Stimulated activated CD8-positive, alpha-beta memory T cell treated with anti-CD3 and anti-CD28 coated beads, Interleukin-15, amount 100 ng/mL, for 24 hours (primary cell): ENCODE data around the gene CENPVL2.
"Not testable (repeated sequence)": the region's sequence is repeated elsewhere in the genome, so short reads cannot be mapped to it uniquely, and the experiment has no call there.

Experiments
- DNase-seq: peaks from one replicate; pipeline ENCODE4 v3.0.0-alpha.2; 2020; ENCODE audit warnings: low read depth

CENPVL2 gene

GRCh38 chrX:51682720-51683062, at the start of gene CENPVL2:
Gene CENPVL2 (minus strand): TSS chrX:51682831. CDS start chrX:51682831, 0 bp downstream.
- DNase-seq: not testable (repeated sequence)

GRCh38 chrX:51728202-51728601, 45.6 kb upstream of the CENPVL2 start:
- no peak for DNase-seq

- not testable (repeated sequence) for DNase-seq
These were observed 30.5 kb upstream of the CENPVL2 start for GRCh38 chrX:51712943-51713647.

GRCh38 chrX:51710277-51711164, 27.9 kb upstream of the CENPVL2 start, which contains the start of gene CENPVL1:
Gene CENPVL1 (plus strand): TSS chrX:51710512. CDS start chrX:51710512, 0 bp downstream.
- DNase-seq: not testable (repeated sequence)

- DNase-seq: no peak
These were observed 14.8 kb upstream of the CENPVL2 start for GRCh38 chrX:51697397-51697796.

GRCh38 chrX:51694254-51694653, 11.6 kb upstream of the CENPVL2 start:
- DNase-seq: no peak

- DNase-seq: not testable (repeated sequence)
These were observed 567 bp downstream of the CENPVL2 start for GRCh38 chrX:51681808-51682719.

GRCh38 chrX:51679689-51680433, 2.8 kb downstream of the CENPVL2 start:
- not testable (repeated sequence) for DNase-seq

GRCh38 chrX:51665981-51666380, 16.6 kb downstream of the CENPVL2 start:
- DNase-seq: no peak

- no peak for DNase-seq
These were observed 39.3 kb downstream of the CENPVL2 start for GRCh38 chrX:51643377-51643776.

GRCh38 chrX:51641421-51642021, 41.1 kb downstream of the CENPVL2 start:
- DNase-seq: no peak

GRCh38 chrX:51636511-51636910, 46.1 kb downstream of the CENPVL2 start:
- not testable (repeated sequence) for DNase-seq
